MM.1S (cell line): ENCODE data around the gene CEP83.

Source experiments
- EZH2 ChIP-seq: fragments of 300-600 bp; sonication (generic); optimal IDR thresholded peaks from 2 replicates; pipeline ENCODE3; 2017; ENCODE audit warnings: low read depth, mild to moderate bottlenecking, antibody characterized with exemption, low read length, mixed read lengths
- EZH2phosphoT487 ChIP-seq: fragments of 300-600 bp; sonication (generic); IDR thresholded peaks from 2 replicates; pipeline ENCODE4 v1.6.1; 2018; ENCODE audit warnings: antibody characterized with exemption, low read length
- TF ChIP-seq, protein P1 (sequence below): fragments of 300-600 bp; sonication (generic); IDR thresholded peaks from 2 replicates; pipeline ENCODE4 v1.5.1; 2016; ENCODE audit warnings: antibody characterized with exemption, low read length, mixed read lengths

DNA sequence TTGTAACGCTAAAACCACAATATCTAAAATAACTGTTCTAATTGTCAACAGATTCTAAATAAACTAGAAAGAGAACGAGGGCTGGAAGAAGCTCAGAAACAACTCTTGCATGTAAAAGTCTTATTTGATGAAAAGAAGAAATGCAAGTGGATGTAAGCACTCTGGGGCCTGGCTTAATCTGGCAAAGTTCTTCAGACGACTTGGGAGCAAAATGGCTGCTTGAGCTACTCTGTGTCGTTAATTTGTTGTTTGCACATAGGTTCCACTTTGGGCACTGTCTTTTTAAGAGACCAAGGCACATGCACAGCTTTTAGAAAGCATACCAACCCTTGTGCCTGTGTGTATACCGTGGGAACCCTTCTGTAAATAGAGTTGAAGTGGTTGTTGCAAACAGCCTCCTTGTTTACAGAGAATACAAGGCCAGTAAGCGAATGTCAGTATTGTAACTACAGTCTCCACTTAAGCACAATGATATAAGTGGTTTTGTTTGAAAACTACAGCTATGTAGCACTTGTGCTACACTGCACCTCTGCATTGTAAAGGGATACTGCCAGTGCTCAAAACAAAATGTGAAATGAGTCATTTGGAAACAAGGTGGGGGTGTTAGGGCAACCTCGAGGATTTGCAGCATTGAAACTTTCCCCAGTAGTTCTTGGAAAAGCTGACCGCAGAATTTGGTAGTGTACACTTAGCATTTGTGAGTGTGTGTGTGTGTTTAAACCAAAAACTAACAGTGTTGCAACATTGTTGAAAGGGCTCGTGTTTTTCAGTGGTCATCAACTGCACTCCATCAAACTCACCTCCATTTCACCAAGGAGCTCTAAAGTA lies 154.3 kb downstream of the CEP83 start:
- TF ChIP-seq, protein P1, sequence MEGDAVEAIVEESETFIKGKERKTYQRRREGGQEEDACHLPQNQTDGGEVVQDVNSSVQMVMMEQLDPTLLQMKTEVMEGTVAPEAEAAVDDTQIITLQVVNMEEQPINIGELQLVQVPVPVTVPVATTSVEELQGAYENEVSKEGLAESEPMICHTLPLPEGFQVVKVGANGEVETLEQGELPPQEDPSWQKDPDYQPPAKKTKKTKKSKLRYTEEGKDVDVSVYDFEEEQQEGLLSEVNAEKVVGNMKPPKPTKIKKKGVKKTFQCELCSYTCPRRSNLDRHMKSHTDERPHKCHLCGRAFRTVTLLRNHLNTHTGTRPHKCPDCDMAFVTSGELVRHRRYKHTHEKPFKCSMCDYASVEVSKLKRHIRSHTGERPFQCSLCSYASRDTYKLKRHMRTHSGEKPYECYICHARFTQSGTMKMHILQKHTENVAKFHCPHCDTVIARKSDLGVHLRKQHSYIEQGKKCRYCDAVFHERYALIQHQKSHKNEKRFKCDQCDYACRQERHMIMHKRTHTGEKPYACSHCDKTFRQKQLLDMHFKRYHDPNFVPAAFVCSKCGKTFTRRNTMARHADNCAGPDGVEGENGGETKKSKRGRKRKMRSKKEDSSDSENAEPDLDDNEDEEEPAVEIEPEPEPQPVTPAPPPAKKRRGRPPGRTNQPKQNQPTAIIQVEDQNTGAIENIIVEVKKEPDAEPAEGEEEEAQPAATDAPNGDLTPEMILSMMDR = no peak
- TF ChIP-seq EZH2 (no peak), EZH2phosphoT487 (no peak)
